Lower lobe of right lung (tissue), 2 donors: ENCODE results near the gene HCRTR1. TPM values are rescaled to one million over a fixed set of nuclear protein-coding genes. Genes with fewer than 3 reads are reported as not detected.

Experiments
- ATAC-seq, 2 donors: fragments of 200-7000 bp; cut with Tn5 transposase; one replicate each; pipeline ENCODE4 v1.9.1; 2020 to 2022; ENCODE audit warnings: mild to moderate bottlenecking in 2 of 2, moderate library complexity in 2 of 2
- DNase-seq: peaks from one replicate; pipeline ENCODE4 v3.0.0-alpha.2; 2020
- H3K27ac ChIP-seq: fragments of 200-600 bp; one replicate; pipeline ENCODE4 v1.8.0; 2022
- H3K27me3 ChIP-seq: fragments of 200-600 bp; one replicate; pipeline ENCODE4 v1.8.0; 2022; ENCODE audit warnings: low read depth
- H3K36me3 ChIP-seq: fragments of 200-600 bp; one replicate; pipeline ENCODE4 v1.8.0; 2022; ENCODE audit warnings: mild to moderate bottlenecking
- H3K4me1 ChIP-seq: fragments of 200-600 bp; one replicate; pipeline ENCODE4 v1.8.0; 2022
- H3K4me3 ChIP-seq: fragments of 200-600 bp; one replicate; pipeline ENCODE4 v1.8.0; 2022; ENCODE audit warnings: mild to moderate bottlenecking
- H3K9me3 ChIP-seq: fragments of 200-600 bp; one replicate; pipeline ENCODE4 v1.8.0; 2022
- intact Hi-C: fragments of 100-400 bp; cut with DNase I; formaldehyde crosslinking; loops from one replicate; pipeline ENCODE4 v1.11.0; 2022
- total RNA-seq: library from RNA; stranded (reverse); fragmentation: NEBNext Ultra II Directional; extraction: Animal tissue kit (Norgen Biotek cat#: 25700); gene quantifications from one replicate; pipeline ENCODE4 v1.2.1, GENCODE V29; 2021
- TF ChIP-seq, protein P1 (sequence below): fragments of 200-600 bp; IDR thresholded peaks from one replicate; pipeline ENCODE4 v1.8.0; 2022; ENCODE audit warnings: antibody characterized with exemption, mild to moderate bottlenecking
- donor health status: DM: no; HTN: yes; CAD: no; lungs with severe emphysema.

Gene HCRTR1
- total RNA-seq, 1 donor from 2014 or later: not detected

DNA sequence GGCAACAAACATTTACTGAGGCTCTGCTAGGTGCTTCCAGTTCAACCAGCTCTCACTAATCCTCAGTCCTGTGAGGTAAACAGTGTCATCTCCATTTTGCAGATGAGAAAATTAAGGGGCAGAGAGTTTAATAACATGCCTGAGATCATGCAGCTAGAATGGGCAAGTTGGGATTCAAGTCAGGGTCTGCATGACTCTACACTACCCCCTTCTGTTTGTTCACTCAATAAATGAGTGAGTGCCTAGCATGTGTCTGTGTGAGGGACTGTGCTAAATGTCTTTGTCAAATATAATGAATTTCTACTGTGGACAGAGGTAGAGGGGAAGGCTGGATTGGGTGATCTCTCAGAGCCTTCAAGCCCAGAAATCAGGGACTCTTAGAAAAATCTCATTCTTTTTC lies 22.7 kb downstream of the HCRTR1 start:
- Histone ChIP-seq H3K4me1 (peaks cover 74% of the 10 kb centered on the region), H3K36me3 (peaks cover 1% of the 10 kb centered on the region), H3K27me3 (no peaks in the 10 kb centered on the region), H3K27ac (no peak overlapping the region), H3K4me3 (no peak overlapping the region), H3K9me3 (no peaks in the 10 kb centered on the region)
- ATAC-seq (no peak), DNase-seq (no peak)
- TF ChIP-seq, protein P1, sequence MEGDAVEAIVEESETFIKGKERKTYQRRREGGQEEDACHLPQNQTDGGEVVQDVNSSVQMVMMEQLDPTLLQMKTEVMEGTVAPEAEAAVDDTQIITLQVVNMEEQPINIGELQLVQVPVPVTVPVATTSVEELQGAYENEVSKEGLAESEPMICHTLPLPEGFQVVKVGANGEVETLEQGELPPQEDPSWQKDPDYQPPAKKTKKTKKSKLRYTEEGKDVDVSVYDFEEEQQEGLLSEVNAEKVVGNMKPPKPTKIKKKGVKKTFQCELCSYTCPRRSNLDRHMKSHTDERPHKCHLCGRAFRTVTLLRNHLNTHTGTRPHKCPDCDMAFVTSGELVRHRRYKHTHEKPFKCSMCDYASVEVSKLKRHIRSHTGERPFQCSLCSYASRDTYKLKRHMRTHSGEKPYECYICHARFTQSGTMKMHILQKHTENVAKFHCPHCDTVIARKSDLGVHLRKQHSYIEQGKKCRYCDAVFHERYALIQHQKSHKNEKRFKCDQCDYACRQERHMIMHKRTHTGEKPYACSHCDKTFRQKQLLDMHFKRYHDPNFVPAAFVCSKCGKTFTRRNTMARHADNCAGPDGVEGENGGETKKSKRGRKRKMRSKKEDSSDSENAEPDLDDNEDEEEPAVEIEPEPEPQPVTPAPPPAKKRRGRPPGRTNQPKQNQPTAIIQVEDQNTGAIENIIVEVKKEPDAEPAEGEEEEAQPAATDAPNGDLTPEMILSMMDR: no peak
- intact Hi-C loops: no loop called here

DNA sequence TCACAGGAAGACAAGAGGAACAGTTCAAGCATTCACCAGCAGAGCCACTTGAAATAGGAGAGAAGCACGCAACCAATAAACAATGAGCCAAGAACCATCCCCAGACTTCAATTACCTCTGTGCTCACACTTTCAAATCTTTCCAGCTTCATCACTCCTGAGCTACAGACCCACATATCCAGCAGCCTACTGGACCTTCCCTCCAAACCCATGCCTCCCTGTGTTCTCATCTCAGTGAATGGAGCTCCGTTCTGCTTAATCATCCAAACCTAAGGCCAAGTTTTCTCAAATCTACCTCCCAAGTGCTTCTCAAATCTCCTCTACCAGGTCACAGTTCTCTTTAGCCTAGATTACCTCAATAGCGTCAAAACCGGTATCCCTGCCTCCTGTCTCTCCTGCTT lies 23.5 kb downstream of the HCRTR1 start:
- TF ChIP-seq, protein P1: no peak
- H3K4me3 ChIP-seq: no peak overlapping the region
- peaks cover 79% of the 10 kb centered on the region for H3K4me1 ChIP-seq
- ATAC-seq (no peak), DNase-seq (no peak)
- no peaks in the 10 kb centered on the region for H3K27me3 ChIP-seq
- peak overlapping the region; percentile 51 for H3K27ac ChIP-seq
- intact Hi-C loops: no loop called here
- no peaks in the 10 kb centered on the region for H3K36me3 ChIP-seq
- no peaks in the 10 kb centered on the region for H3K9me3 ChIP-seq

DNA sequence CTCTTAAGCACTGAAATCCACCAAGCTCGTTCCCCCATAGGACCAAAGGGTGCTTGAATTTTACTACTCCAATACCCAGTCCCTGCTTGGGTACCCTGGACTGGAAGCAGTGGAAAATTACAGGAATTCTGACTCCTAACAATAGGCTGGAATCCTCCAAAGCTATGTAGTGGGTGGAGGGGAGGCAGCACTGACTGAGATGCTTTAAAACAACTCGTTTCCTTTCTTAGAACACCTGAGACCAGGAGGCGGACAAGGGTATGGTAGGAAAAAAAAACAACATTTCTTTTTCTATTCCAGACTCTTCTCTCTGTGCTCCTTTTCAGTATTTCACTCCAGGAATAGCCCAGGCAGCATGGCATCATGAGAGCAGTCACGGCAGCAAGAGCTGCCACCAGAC lies 24.9 kb downstream of the HCRTR1 start:
- intact Hi-C loops: no loop called here
- Histone ChIP-seq H3K4me3 (no peak overlapping the region), H3K36me3 (no peaks in the 10 kb centered on the region), H3K27me3 (no peaks in the 10 kb centered on the region), H3K27ac (no peak overlapping the region), H3K9me3 (no peaks in the 10 kb centered on the region), H3K4me1 (peaks cover 68% of the 10 kb centered on the region)
- DNase-seq (no peak), ATAC-seq (no peak)
- TF ChIP-seq, protein P1: no peak

DNA sequence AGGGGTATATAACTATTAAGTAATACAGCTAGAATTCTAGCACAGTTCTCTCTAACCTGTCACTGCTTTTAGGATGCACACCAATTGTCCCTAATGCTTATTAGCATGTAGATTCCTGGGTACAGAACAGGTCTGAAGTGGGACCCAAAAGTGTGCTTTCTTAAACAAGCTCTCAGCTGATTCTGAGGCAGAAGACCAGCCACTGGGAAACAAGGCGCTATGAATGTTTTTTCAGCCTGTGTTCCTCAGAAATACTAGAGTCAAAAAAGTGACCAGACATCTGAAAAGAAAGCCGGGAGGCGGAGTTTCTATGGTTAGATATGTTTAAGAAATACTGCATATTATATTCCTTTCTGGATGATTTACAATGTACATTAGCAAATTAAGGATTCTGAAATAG lies 25.4 kb downstream of the HCRTR1 start:
- H3K36me3 ChIP-seq: no peaks in the 10 kb centered on the region
- DNase-seq (no peak), ATAC-seq (no peak)
- no peaks in the 10 kb centered on the region for H3K27me3 ChIP-seq
- no peaks in the 10 kb centered on the region for H3K9me3 ChIP-seq
- no peak overlapping the region for H3K4me3 ChIP-seq
- TF ChIP-seq, protein P1: no peak
- intact Hi-C loops: no loop called here
- H3K27ac ChIP-seq: no peak overlapping the region
- H3K4me1 ChIP-seq: peaks cover 64% of the 10 kb centered on the region

DNA sequence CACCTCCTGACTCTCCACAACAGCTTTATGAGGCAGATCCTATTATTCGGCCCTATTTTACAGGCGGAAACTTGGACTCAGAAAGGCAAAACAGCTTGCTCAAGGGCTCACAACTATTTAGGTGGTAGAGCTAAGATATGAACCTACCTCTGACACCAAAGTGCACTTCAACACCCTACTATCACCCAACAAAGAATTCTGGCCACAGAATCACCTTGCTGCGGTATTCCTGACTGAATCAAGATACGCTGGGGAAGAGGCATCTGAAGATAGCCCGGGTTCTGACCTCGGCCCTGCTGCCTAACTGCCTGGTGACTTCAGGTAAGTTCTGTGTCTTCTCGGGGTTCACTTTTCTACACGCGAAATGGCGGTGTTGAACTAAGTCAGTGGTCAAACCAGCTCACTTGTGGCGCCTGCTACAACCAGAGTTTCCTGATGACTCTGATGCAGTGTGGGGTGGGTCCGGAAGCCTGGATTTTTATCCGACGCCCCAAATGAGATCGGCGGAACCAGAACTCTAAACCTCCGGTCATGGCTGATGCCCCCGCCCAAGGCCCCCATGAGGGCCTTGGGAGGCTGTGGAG lies 26.6 kb downstream of the HCRTR1 start:
- peak overlapping the region; percentile 88 for H3K4me3 ChIP-seq
- intact Hi-C loops: no loop called here
- peak overlapping the region; percentile 100 for H3K27ac ChIP-seq
- no peaks in the 10 kb centered on the region for H3K9me3 ChIP-seq
- DNase-seq (no peak), ATAC-seq (no peak)
- no peaks in the 10 kb centered on the region for H3K36me3 ChIP-seq
- peaks cover 53% of the 10 kb centered on the region for H3K4me1 ChIP-seq
- no peaks in the 10 kb centered on the region for H3K27me3 ChIP-seq
- TF ChIP-seq, protein P1: no peak
